ENCODE results near the gene HEXA.
"Not testable (repeated sequence)": the region's sequence is repeated elsewhere in the genome, so short reads cannot be mapped to it uniquely, and the experiment has no call there.

Gene HEXA

DNA sequence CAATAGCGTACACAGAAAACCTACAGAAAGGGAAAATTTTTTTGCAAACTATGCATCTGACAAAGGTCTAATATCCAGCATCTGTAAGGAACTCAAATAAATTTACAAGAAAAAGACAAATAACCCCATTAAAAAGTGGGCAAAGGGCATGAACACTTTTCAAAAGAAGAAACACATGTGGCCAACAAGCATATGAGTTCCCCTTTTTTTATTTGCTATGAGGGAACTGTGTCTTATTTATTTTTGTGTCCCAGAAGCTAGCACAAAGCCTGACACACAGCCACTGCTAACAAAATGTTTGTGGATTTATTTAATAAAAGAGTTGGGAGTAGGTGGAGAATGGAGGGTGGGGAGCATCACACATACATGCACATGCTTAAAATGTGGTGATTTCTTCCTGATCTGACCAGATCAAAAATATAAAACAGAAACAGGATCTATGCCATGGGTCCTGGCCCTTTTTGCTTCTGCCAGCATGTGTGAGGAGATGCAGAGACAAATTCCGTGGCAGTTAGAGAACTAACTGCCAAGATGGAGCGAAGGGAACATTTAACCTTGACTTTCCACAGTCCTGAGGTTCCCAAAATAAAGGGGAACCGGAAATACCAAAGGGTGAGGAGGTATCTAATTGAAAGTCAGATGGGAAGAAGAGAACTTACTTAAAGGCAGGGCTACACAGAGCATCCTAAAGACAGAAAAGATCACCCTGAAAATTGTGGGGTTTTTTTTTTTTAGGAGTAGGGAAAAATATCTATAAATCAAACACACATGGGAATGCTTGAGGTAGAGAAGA, 22.2 kb upstream of the HEXA start, which contains the start of gene TMEM202:
TSS of gene TMEM202 (plus strand) at position 510 of the 793 bp plus-strand sequence. CDS start at position 532, 22 bp downstream.
- DNase-seq (ENCODE audit: extremely low read depth, low read depth) = no peak
- TF ChIP-seq, protein P1, sequence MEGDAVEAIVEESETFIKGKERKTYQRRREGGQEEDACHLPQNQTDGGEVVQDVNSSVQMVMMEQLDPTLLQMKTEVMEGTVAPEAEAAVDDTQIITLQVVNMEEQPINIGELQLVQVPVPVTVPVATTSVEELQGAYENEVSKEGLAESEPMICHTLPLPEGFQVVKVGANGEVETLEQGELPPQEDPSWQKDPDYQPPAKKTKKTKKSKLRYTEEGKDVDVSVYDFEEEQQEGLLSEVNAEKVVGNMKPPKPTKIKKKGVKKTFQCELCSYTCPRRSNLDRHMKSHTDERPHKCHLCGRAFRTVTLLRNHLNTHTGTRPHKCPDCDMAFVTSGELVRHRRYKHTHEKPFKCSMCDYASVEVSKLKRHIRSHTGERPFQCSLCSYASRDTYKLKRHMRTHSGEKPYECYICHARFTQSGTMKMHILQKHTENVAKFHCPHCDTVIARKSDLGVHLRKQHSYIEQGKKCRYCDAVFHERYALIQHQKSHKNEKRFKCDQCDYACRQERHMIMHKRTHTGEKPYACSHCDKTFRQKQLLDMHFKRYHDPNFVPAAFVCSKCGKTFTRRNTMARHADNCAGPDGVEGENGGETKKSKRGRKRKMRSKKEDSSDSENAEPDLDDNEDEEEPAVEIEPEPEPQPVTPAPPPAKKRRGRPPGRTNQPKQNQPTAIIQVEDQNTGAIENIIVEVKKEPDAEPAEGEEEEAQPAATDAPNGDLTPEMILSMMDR (IDR thresholded peaks at IDR 0.05; ENCODE audit: low read depth, low read length) = no peak

DNA sequence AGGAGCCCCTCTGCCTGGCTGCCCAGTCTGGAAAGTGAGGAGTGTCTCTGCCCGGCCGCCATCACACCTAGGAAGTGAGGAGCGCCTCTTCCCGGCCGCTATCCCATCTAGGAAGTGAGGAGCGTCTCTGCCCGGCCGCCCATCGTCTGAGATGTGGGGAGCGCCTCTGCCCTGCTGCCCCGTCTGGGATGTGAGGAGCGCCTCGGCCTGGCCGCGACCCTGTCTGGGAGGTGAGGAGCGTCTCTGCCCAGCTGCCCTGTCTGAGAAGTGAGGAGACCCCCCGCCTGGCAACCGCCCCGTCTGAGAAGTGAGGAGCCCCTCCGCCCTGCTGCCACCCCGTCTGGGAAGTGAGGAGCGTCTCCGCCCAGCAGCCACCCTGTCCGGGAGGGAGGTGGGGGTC, 20.5 kb upstream of the HEXA start:
- not testable (repeated sequence) for DNase-seq (ENCODE audit: extremely low read depth, low read depth)

DNA sequence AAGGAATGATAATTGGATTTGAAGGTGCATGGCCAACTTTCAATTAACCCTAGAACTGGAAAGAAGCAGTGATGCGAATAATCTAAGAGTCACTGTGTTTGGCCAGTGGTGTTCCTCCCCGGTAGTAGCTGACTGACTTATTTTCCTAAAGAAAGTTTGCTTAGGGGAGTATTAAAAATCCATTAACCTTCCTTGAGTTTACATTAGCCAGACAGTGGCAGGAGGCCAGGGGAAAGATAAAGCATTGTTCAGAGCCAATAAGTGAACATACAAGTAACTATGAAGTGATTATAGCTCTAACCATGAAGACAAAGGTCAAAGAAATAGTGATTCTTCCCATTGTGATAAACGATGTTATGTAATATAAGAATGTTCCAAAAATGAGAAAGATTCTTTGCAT, 13.4 kb upstream of the HEXA start:
- DNase-seq (ENCODE audit: extremely low read depth, low read depth) = no peak
- TF ChIP-seq, protein P1 (IDR thresholded peaks at IDR 0.05; ENCODE audit: low read depth, low read length) = no peak

DNA sequence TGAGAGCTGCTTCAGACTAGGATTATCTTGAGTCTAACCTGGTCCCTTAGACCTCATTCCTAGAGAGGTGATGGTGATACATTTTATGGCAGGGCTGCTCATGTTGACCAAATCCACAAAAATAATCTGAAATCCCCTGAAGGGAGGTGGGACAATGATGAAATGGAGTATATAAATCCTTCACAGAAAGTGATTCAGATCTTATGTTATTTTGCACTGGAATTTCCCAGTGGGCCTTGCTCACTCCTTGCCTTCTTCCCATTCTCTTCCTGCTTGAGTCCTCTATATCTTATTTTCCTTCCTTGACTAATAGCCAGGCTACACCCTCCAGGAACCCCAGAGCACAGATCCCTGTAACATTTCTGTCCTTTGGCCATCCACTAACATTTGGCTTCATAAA, 11.9 kb upstream of the HEXA start:
- TF ChIP-seq, protein P1 (IDR thresholded peaks at IDR 0.05; ENCODE audit: low read depth, low read length) = no peak
- DNase-seq (ENCODE audit: extremely low read depth, low read depth) = no peak

DNA sequence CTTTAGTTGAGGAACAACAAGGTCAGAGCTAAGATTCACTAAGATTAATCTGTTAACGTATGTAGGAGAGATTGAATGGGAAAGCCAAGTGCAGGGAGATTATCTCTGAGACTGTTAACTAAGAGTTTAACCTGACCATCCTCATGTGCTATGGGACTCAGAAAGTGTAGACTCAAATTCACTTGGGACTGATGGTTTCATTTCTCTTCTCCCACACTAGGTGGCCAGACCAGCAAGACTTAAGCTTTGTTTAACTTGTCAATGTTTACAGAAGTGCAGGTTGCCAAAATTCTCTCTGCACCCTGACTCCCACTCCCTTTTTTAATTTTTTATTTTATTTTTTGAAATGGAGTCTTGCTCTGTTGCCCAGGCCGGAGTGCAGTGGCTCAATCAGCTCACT, 6.3 kb upstream of the HEXA start:
- DNase-seq (ENCODE audit: extremely low read depth, low read depth) = no peak
- TF ChIP-seq, protein P1 (IDR thresholded peaks at IDR 0.05; ENCODE audit: low read depth, low read length) = peak; percentile 3

DNA sequence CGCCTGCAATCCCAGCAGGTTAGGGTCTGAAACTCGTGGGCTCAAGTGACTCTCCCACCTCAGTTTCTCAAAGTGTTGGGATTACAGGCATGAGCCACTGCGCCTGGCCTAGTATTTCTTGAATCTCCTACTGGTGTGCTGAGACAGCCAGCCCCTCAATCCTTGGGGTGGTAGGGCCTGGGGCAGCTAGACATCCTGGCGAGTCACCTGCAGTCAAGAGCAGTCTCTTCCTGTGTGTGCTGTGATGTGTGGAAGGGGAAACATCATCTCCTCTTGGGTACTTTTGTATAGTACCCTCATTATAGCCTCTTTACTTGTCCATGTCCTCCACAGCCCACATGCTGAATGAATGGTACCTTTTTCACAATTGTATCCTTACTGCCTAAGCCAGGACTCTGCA, 4.9 kb upstream of the HEXA start:
- DNase-seq (ENCODE audit: extremely low read depth, low read depth) = no peak
- TF ChIP-seq, protein P1 (IDR thresholded peaks at IDR 0.05; ENCODE audit: low read depth, low read length) = no peak

DNA sequence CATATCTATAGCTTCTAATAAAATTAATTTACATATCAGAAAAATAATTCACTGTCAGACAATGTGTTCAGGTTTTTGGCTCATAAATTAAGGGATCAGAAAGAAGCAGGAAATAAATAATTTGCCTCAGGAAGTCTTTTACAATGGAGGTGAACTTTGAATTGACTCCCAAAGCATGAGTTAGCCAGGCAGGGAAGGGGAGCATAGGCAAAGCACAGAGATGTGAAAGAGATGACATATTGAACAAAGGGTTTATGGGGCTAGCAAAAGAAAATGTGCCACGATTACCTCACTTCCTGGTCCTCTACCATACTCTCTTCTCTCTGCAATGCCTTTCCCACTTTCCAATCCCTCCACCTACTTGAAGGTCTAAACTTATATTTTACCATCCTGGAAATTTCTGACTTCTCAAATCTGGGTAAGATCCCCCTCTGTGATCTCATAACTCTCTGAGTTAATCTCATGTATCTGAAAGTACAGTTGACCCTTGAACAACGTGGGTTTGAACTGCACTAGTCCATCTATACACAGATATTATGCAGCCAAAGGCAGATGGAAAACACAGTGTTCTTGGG, 4.1 kb upstream of the HEXA start:
- TF ChIP-seq, protein P1 (IDR thresholded peaks at IDR 0.05; ENCODE audit: low read depth, low read length) = no peak
- DNase-seq (ENCODE audit: extremely low read depth, low read depth) = no peak

- DNase-seq (ENCODE audit: extremely low read depth, low read depth) = not testable (repeated sequence)
Measured at GRCh38 chr15:72379106-72379505, 3.3 kb upstream of the HEXA start.

Data from AG09319 (cell line).